HG03039 (cell line): ENCODE results near the gene ZNF135.

Experiments used
- ATAC-seq: cut with Tn5 transposase; IDR thresholded peaks from one replicate; pipeline ENCODE4 v1.9.1; 2021; ENCODE audit warnings: mild to moderate bottlenecking, moderate library complexity; ENCODE audit not compliant: unreplicated experiment

ZNF135 gene

DNA sequence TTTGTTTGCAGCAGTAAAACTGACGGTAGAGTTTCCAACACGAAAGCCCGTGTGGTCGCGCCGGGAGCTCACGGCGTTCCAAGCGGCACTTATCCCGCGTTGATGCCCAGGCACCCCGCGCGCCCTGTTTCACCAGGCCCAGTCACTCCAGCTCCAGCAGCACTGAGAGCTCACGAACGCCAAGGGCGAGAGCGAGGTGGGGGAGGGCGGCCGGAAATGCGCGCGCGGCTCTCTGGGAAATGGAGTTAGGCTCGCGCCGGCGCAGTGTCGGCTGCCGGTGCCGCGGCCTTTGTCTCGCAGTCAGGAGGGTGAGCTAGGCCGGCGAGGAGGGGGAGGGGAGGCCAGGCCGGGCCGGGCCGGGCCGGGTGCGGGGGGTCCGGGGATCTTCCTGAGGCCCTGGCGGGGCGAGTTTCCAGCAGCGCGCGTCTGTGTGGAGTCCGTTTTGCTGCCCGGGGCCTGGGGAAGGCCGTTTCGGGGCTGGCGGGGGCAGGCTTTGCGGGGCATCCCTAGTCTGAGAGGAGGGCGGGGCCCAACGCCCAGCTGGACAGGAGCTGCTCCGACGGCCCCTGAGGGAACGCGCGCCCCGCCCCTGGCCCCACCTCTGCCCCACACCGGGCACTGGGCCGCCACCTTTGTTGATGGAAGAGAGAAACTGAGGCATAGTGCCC, at the start of gene ZNF135:
Gene ZNF135 (plus strand): TSS at position 280 of the 668 bp plus-strand sequence. CDS start 721 bp downstream, outside the sequence.
- ATAC-seq = no peak

DNA sequence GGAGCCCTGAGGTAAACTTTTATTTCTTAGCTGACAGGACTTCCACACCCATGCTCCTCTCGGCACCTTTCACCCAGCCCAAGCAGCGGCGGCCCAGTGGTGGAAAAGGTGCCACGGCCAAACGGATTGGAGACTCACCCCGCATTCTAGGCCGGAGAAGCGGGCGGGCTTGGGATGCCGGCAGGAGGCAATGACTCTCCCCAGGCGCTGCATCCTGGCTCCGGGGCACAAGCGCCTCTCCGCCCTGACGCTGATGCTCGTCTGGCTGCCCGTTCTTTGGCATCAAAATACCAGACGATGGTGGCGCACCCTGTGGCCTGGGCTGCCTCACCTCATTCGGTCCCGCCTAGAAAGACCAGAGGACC, 49.8 kb upstream of the ZNF135 start:
- no peak for ATAC-seq

GRCh38 chr19:58009666-58010301, 49.3 kb upstream of the ZNF135 start:
- peak; percentile 49 for ATAC-seq

- ATAC-seq = no peak
Observed at GRCh38 chr19:58010507-58010906, 48.6 kb upstream of the ZNF135 start.

DNA sequence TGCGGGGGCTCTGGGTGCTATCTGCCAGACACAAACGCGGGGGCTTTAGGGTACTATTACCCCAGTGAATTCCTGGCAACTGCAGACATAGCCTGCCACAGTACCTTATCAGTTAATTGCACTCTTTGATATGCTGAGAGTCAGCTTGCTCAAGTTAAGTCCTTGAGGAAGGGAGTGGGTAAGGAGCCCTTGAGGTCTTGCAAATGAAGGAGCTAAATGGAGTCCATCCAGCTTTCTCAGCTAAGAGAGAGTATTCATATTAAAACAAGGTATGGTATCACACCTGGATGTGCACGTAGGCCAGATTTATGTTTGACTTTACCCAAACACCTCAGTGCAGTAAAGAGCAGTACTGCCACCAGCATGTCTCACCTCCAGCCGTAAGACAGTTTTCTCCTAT, 44.9 kb upstream of the ZNF135 start:
- no peak for ATAC-seq

DNA sequence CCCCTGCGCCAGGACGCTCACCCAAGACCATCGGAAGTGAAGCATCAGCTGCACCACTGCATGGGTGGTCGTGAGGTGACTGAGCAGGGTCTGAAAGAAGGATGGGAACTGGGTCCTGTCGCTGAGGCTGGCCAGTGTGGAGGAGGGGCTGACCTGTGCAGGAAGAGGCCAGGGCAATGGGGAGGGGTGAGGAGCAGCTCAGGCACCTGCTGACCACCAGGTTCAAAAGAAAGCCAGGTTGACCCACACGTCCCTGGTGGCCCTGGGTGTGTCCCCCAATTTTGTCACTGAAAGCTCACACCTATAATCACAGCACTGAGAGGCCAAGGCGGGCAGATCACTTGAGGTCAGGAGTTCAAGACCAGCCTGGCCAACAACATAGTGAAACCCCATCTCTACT, 39.0 kb upstream of the ZNF135 start:
- ATAC-seq = no peak

DNA sequence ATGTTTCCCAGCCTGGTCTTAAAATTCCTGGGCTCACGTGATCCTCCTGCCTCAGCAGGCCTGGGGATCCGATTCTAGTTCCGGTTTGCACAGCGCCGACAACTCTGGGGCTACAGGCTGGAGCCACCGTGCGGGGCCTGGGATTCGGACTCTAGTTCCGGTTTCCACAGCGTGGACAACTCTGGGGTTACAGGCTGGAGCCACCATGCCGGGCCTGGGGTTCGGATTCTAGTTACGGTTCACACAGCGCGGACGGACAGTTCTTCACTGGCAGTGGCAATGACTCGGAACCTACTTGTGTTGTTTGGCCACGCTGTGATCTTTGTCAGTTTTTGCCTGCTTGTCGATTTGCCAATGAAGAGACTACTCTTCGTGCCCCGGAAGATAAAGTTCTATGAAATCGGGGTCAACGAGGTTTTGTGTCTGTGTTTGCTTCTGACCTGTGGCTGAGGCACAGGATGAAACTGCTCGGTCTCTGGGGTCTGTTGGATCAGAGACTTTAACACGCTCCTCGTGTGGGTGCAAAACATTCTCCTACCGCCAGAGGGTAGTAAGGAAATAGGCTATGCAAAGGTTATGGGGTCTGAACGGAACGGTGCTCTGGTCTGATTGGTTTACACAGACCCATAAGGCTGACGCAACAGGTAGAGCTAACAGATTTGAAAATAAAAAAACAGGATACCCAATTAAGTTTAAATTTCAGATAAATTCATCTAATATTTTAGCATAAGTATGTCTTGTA, 37.4 kb upstream of the ZNF135 start:
- no peak for ATAC-seq

GRCh38 chr19:58022283-58022660, 36.8 kb upstream of the ZNF135 start:
- ATAC-seq = no peak

DNA sequence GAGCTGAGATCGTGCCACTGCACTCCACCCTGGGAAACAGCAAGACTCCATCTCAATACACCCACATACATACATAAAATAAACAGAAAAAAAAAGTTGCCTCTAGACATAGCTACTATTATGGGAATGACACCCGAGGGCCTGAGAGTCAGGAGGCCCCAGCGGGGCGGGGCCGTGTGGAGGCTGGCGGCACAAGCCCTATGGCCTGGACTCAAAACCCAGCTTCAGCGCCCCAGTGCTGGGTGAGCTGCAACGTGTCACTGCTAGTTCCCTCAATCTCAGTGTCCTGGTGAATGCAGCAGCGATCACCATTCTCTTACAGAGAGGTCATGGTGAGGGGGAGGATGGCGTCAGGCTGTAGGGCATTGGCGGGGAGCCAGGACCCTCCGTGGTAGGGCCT, 34.4 kb upstream of the ZNF135 start:
- no peak for ATAC-seq

DNA sequence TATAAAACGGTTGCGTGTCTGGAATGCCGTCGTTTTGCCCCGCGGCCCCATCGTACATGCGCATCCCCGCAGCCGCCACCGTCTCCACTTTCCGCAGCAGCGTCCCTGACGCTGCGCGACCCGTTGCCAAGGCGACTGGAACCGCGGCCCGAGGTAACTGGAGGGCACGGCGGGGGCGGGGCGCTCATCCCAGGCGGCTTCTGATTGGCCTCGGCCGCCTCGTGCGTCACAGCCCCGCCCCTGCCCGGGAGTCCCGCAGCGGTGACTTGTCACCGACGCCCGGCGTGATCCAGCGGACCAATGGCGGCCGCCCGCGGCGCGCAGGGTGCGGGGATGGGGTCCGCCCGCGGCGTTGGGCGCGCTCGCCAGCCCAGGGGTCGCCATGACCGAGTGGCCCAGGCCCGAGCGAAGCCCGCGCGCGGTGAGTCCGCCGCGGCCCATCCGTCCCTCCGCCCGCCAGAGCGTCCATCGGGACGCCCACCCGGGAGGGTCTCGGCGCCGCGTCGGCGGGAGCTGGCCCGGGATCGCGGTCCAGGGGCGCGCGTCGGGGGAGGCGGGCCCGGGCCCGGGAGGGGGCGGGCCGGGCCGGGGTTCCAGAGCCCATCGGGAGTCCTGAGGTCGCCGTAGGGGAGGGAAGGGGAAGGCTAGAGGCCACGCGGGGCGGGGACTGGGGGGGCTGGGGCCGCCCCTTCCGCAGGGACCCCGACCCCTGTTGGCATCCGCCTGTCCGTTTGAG, 25.2 kb upstream of the ZNF135 start, which contains the start of gene ZSCAN1:
Gene ZSCAN1 (plus strand): TSS at position 285 of the 736 bp plus-strand sequence. CDS start 3,812 bp downstream, outside the sequence.
- no peak for ATAC-seq

- no peak for ATAC-seq
Observed at GRCh38 chr19:58034477-58034793, 24.6 kb upstream of the ZNF135 start.

- ATAC-seq = no peak
Observed at GRCh38 chr19:58035863-58036262, 23.2 kb upstream of the ZNF135 start.

GRCh38 chr19:58037927-58038687, 21.0 kb upstream of the ZNF135 start:
- no peak for ATAC-seq

DNA sequence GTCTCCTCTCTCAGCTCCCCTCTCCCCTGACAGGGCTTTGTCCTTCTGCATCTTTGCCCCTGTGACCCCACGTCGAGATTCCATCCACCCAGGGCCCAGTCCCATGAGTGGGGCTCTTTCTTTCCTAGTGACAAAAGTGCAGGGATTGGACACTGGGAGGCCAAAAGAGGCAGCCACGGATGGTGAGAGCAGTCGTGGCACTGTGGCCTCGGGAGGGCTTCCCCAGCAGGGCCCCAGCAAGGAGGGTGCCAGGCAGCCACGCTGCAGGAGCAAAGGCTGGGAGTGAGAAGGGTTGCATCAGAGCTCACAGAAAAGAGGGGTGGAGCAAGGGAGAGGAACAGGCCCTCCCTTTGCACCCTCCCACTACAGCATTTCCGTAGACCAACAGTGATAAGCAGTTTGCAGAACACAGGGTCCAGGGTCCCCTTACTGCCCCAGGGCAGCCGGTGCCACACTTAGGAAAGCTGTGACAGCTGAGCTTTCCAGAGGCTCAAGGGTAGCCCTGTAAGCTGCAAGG, 20.3 kb upstream of the ZNF135 start:
- ATAC-seq = no peak

DNA sequence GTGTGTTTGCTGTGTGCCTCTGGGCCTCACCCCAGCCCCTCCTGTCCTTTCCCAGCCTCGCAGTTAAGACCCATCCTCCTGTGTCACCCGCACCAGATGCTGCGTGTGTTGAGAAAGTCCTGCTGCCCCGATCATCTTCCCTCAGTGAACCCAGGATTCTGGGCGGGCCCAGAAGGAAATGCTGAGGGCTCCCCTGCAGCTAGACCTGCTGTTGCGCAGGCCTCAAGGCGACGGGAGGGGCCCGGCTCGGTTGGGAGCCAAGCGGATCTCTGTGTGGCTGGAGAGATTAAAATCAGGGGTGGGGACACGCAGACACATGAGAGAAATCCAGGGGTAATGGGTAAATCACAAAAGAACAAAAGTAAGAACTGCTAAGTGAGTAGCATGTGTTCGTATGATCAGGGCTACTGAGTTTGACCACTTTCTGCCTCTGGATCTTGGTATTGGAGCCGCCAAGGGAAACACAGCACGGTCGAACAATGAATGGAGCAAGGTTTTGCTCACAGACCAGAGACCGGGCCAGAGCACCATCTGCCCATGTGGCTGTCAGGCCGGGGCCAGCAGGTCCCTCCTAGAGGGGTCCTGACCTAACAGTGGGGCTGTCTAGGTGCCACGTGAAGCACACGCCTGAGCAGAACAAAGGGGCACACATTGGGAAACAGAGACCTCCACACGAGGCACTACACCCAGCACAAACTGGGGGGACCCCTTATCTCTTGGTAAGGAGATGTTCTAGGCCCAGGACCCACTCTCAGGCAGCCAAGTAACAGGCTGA, 18.1 kb upstream of the ZNF135 start:
- ATAC-seq = no peak

DNA sequence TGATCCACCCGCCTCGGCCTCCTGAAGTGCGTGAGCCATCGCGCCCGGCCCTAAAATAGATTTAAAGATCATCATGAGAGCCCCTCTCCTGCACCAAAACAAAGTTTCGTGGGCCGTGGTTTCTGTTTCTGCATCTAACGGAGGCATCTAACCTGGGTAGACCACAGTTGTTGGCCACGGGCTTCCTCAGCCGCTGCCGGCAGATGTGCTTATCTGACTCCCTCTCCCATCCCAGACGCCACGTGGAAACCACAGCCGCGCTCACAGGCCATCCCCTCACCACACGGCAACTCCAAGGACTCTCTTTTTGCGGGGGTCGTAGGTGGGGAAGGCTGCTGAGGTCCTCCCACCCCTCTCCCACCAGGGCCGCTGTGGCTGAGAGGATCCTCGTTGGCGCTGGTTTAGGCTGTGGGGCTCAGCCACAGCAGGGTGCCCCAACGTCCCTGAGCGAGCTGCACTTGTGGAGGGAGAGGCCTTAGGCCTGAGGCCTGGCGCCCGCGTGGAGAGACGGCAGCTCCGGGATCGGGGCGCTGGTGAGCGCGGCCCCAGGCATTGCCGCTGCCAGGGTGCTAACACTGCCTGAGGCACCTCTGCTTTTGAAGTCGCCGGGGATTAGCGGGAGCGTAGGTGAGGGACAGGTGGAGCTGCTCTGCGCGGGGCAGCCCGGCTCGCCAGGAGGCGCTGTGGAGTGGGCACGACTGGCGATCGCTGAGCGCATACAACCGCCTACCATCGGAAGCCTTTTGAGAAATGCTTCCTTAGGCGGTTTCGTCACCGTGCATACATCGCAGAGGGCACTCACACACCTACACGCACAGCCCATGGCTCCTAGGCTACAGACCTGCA, 16.4 kb upstream of the ZNF135 start:
- ATAC-seq = no peak

GRCh38 chr19:58044391-58044790, 14.7 kb upstream of the ZNF135 start:
- ATAC-seq = no peak

GRCh38 chr19:58044886-58045285, 14.2 kb upstream of the ZNF135 start:
- no peak for ATAC-seq
